Hepatocyte (in vitro differentiated cells): ENCODE measurements around the gene FGFR4.

Experiments
- CTCF ChIP-seq: fragments of 200-600 bp; sonication (generic); IDR thresholded peaks from 2 replicates; pipeline ENCODE4 v1.5.1; 2016; ENCODE audit warnings: antibody characterized with exemption, mild to moderate bottlenecking; ENCODE audit not compliant: poor library complexity
- EZH2 ChIP-seq: fragments of 200-600 bp; sonication (generic); IDR thresholded peaks from 2 replicates; pipeline ENCODE4 v1.6.1; 2016; ENCODE audit warnings: antibody characterized with exemption, mild to moderate bottlenecking, borderline replicate concordance
- EZH2phosphoT487 ChIP-seq: fragments of 200-600 bp; sonication (generic); IDR thresholded peaks from one replicate; pipeline ENCODE4 v1.6.1; 2018; ENCODE audit warnings: antibody characterized with exemption, mild to moderate bottlenecking, low read depth, moderate library complexity; ENCODE audit not compliant: unreplicated experiment, severe bottlenecking

GRCh38 chr5:177123789-177124485 lies 37.2 kb downstream of the FGFR4 start:
- TF ChIP-seq CTCF, result no peak
- no peak for TF ChIP-seq EZH2
- TF ChIP-seq EZH2phosphoT487, result no peak
